GM21825 (cell line): Measurements from ENCODE around the gene UBQLN3.

ENCODE experiments used
- ATAC-seq: cut with Tn5 transposase; IDR thresholded peaks from one replicate; pipeline ENCODE4 v1.9.1; 2021; ENCODE audit warnings: mild to moderate bottlenecking, moderate library complexity; ENCODE audit not compliant: unreplicated experiment

The UBQLN3 gene

GRCh38 chr11:5509803-5510202, at the start of gene UBQLN3:
UBQLN3 (minus strand) TSS chr11:5509957; CDS start chr11:5509558, 399 bp downstream.
- ATAC-seq, result no peak

GRCh38 chr11:5557751-5558150, 48.0 kb upstream of the UBQLN3 start:
- ATAC-seq, result no peak

DNA sequence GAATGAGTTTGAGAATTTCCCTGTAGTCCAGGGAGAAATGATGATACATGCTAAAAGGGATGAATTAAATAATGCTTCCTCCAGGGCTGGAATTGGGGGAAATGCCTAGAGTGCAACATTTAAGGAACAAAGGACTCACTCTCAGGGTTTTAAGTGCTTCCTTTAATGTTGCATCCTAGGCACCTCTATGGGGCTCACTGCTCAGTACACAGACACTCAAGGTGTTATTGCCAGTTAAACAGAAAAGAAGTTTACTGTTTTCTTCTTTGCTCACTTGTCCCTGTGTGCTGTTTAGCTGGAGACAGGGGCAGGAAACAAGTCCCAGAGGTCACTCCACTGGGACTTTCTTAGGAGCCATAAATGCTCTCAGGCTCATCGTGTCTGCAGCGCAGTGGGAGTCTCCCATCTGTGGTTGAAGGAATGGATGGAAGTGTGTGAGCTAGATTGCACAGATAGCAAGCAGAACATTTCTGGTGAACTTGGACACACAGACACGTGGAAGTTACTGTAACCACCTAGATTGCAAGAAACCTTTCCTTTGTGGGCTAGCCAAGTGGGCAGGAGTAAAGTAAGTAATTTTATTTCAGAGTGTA, 46.9 kb upstream of the UBQLN3 start:
- ATAC-seq, result no peak

DNA sequence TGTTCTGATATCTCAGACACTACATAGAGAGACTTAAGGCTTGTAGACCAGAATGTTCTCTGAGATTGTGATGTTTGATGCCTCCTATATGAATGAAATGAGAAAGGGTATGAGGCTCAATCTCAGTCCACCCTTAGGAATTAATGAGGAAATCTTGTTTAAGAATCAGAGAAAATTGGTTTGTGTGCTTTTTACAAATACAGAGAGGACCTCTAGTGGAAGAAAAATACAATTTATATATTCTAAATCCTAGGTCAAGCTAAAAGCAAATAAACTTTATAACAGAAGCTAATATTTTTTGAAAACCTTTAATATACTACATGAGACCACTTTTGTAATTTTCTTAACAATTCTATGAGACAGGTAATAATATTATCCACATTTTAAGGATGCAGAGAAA, 43.6 kb upstream of the UBQLN3 start:
- ATAC-seq, result no peak

DNA sequence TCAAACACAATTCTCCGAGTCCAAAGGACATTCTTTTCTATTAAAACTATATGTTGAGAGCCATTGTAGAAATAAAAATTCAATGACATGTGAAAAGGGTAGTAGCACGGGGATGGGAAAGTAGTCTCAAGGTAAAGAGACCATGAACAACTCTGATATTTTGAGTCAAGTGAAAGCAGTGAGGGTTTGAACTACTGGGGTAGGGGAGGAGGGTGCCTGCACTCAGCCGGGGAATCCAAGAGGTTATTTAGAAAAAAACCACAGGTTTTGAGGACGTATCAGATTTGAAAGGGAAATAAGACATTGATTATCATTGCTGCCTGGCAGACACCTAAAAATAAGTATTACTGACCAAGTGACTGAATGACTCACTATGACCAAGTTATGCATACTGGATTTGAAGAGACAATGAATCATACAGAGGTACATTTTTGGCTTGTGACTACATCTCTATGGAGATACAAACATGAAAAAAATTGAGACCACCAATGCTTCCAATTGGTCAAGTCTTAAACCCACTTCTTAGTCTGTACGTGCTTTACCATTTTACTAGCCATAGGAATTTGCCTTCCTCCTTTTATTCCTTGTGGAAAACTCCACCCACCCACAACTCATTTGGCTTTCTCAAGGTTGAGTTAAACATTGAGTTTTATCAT, 40.8 kb upstream of the UBQLN3 start:
- no peak for ATAC-seq

- no peak for ATAC-seq
These were observed 38.7 kb upstream of the UBQLN3 start, which contains the start of gene OR52H1 for GRCh38 chr11:5548440-5548839. OR52H1 (minus strand) TSS chr11:5548540; CDS start chr11:5545505, 3,035 bp downstream.

- peak; percentile 66 for ATAC-seq
These were observed 38.2 kb upstream of the UBQLN3 start for GRCh38 chr11:5547982-5548381.

DNA sequence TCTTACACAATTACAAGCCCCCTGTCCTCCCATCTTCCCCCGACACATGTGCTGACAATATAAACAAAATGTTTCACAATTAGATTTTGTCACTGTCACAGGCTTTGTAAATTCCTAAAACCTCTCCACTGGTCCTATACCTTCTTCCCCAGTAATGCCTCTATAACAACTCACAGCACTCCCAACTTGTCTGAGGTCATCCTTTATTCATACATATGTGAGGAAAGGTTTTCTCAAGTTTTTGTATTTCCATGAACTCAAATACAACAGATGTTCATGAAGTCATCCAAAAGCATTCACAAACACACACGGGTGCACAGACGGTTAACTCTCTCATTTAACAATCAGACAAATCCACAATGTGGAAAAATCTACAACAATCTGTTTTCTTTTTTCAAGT, 36.7 kb upstream of the UBQLN3 start:
- ATAC-seq, result no peak

DNA sequence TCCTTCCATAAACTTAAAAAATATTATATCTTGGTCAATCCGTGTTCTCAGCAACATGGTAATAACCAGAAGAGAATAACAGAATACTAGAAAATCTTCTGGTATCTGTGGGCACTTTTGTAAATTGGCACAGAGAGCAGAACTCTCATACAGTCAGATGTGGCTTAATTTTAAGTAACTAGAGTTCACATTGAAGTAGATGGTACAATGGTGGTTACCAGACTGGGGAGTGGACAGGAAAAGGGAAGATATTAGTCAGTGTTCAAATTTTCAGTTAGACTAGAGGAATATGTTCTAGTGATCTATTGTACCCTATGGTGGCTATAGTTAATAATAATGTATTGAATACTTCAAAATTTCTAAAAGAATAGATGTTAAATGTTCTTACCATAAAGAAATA, 31.7 kb upstream of the UBQLN3 start:
- ATAC-seq, result no peak

DNA sequence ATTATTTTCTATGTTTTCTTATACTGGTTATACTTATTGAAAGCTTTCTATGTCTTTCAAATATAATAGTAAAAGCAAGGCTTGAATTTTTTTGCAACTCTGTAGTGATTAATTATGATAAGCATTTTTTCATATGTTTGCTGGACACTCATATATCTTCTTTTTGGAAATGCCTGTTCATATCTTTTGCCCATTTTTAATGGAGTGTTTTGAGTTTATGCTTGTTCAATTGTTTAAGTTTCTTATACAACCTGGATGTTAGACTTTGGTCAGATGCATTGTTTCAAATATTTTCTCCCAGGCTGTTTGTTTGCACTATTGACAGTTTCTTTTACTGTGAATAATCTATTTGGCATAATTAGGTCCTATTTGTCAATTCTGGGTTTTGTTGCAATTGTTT, 26.7 kb upstream of the UBQLN3 start:
- ATAC-seq, result no peak

- no peak for ATAC-seq
These were observed 24.3 kb upstream of the UBQLN3 start for GRCh38 chr11:5534046-5534445.

DNA sequence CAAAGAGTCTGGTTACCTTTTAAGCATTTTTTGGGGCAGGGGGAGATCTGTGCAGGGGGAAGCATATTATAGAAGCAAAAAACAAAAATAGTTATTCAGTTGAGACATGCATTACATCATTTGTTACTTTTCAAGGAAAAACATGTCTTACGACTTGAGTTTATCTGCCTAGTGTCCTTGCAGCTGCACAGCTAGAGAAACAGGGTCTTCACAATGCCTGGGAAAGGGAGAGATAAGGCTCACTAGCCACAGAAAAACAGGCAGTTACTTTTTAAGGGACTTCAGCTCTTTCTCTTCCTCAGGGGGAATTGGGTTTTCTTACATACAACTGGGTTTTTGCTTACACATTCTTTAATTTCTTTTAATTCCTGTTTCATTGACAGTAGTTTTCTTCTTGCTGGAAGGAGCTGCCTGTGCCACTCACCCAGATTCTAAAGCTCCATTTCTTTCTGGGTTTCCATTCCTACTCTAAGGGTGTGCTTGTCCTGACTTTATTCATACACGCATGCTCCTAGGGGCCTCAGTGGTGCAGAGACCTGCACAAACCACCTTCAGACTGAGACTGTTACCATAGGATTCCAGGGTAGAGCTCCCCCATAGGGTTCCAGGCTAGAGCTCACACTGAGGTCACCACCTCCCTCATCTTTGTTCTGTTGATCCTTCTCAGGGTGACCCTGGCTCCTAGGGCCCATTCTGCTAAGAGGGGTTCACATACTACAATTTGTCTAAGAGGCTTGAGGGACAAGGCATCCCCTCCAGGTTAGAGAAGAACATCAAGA, 21.5 kb upstream of the UBQLN3 start:
- no peak for ATAC-seq

GRCh38 chr11:5528495-5528894, 18.7 kb upstream of the UBQLN3 start:
- no peak for ATAC-seq

GRCh38 chr11:5527716-5528115, 18.0 kb upstream of the UBQLN3 start:
- no peak for ATAC-seq

DNA sequence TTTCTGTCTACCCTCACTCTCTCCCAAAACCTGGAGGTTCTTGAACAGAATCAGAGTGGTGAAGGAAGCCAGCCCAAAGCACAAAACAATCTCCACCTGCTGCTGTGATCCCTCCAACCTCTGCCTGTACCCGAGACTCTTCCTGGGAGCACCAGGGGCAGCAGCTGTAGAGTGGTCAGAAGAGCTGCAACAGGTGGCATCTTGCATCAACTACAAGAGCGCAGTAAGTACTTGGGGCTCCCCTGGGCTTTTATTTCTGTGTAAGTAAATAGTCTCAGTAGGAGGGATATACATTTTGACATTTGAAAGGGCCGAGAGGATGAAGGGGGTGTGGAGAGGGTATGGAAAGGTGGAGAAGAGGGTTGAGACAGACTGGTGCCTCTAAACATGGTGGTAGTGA, 15.0 kb upstream of the UBQLN3 start:
- ATAC-seq, result no peak

DNA sequence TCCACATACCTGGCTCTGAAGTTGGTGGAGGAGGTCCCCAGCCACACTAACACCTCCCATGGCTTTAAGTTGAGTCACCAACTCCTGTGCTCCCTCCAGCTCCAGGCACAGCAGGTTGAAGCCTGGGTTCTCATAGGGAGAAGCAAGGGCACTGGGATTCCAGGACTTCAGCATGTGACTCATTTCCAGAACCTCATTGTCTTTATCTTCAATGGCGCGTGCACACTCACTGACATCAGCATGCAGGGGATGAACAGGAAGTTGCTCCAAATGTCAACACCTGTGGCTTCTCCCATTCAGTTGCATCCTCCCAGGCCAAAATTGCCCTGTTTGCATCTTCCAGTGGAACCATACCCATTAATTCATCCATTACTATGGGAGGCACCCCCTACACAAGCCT, 12.6 kb upstream of the UBQLN3 start:
- no peak for ATAC-seq

DNA sequence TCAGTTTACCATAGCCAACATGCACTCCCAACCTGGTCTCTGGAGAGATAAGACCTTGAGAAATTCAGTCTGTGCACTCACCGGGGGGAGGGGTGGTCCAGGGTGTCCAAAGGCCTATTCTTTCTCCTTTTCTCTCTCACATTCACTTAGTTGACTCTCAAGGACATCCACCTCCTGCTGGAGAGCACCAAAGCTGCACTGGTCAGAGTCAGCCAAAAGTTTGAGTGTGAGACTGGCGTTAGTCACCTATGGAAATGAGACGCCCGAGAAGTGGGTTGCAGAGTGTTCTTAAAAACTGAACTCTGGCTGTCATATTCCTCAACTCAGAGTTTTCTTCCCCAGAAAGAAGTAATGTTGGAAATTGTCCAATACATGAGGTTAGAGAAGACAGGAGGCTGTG, 11.8 kb upstream of the UBQLN3 start:
- ATAC-seq, result no peak

DNA sequence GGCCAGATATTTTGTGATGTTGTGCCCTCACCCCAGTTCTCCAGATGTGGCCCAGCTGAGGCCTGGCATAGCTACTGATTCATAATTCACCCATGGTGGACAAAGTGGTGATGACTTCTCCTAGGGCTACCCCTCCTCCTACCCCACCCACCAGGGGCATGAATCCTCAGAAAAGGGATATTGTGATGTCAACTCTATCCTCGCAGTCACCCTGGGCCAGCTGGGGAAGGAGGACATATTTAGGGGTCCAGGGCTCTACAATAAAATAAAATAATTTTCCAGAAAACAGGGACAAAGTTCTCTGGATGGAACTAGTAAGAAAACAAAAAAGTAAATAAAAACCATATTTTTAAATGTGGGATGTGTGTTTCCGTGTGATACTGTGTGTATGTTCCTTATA, 6.8 kb upstream of the UBQLN3 start, which contains the start of gene UBQLNL:
Gene UBQLNL, minus strand, starts transcription at position 101 of the 400 bp plus-strand sequence. CDS start 258 bp downstream, outside the sequence.
- no peak for ATAC-seq

GRCh38 chr11:5514841-5515240, 5.1 kb upstream of the UBQLN3 start:
- ATAC-seq, result no peak

GRCh38 chr11:5508605-5509004, 1.2 kb downstream of the UBQLN3 start:
- no peak for ATAC-seq

GRCh38 chr11:5507933-5508305, 1.8 kb downstream of the UBQLN3 start:
- no peak for ATAC-seq
